BLaER1 treated with 17β-estradiol and CSF1 and Interleukin-3, amounts not matched to agents 10 nM and 100 nM (cell line): ENCODE measurements around the gene HCRTR2.

Source experiments
- H3K27ac ChIP-seq, 11 experiments: shearing (Covaris generic); formaldehyde crosslinking; 2 replicates each; pipeline ENCODE4 v1.8.1; 2022
- H3K27me3 ChIP-seq, 11 experiments: shearing (Covaris generic); formaldehyde crosslinking; 2 replicates each; pipeline ENCODE4 v1.8.1; 2022
- H3K36me3 ChIP-seq, 11 experiments: shearing (Covaris generic); formaldehyde crosslinking; 2 replicates each; pipeline ENCODE4 v1.8.1; 2022
- H3K4me1 ChIP-seq, 10 experiments: shearing (Covaris generic); formaldehyde crosslinking; 2 replicates each; pipeline ENCODE4 v1.8.1; 2022
- H3K4me2 ChIP-seq, 11 experiments: shearing (Covaris generic); formaldehyde crosslinking; 2 replicates each; pipeline ENCODE4 v1.8.1; 2022
- H3K4me3 ChIP-seq, 10 experiments: shearing (Covaris generic); formaldehyde crosslinking; 2 replicates each; pipeline ENCODE4 v1.8.1; 2022
- H3K9ac ChIP-seq, 11 experiments: shearing (Covaris generic); formaldehyde crosslinking; 2 replicates each; pipeline ENCODE4 v1.8.1; 2022
- H3K9me3 ChIP-seq, 11 experiments: shearing (Covaris generic); formaldehyde crosslinking; replicated peaks in 1 of 11; 2 replicates each; pipeline ENCODE4 v1.8.1; 2022
- H4K20me1 ChIP-seq, 11 experiments: shearing (Covaris generic); formaldehyde crosslinking; 2 replicates each; pipeline ENCODE4 v1.8.1; 2022
- Cebpa-rat ChIP-seq, 11 experiments: shearing (Covaris generic); IDR thresholded peaks; 2 replicates each; pipeline ENCODE4 v1.8.1; 2022

Gene HCRTR2

GRCh38 chr6:55299286-55299985, 125.1 kb downstream of the HCRTR2 start:
- no peak overlapping the region for H3K9ac ChIP-seq
- H3K36me3 ChIP-seq = no peaks in the 10 kb centered on the region
- no peak overlapping the region for H3K27ac ChIP-seq
- H3K4me1 ChIP-seq = no peaks in the 10 kb centered on the region
- H3K4me2 ChIP-seq = no peak overlapping the region
- H4K20me1 ChIP-seq = no peaks in the 10 kb centered on the region
- H3K9me3 ChIP-seq = peaks cover 0 to 6% (median 0%) of the 10 kb centered on the region in 11 experiments; a peak in 3 of 22 replicates
- H3K4me3 ChIP-seq = no peak overlapping the region
- no peak for TF ChIP-seq Cebpa-rat (IDR thresholded peaks at IDR 0.05)
- no peaks in the 10 kb centered on the region for H3K27me3 ChIP-seq

DNA sequence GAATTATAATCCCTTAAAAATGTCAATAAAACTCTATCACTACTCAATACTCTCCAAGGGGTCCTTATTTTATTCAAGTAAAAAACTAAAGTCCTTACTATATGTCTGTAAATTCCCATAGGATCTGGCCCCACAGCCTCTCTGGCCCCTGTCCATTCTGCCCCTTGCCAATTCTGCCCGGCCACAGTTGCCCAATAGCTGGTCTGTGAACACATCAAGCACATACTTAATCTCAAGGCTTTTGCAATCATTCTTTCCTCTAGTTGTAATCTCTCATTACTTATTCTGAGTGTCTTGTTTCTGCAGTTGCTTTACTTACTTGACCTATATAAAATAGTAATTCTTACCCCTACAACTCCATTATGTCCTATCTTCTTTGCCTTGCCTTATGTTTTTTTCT, 130.4 kb downstream of the HCRTR2 start:
- H3K27me3 ChIP-seq = no peaks in the 10 kb centered on the region
- TF ChIP-seq Cebpa-rat (IDR thresholded peaks at IDR 0.05) = no peak

DNA sequence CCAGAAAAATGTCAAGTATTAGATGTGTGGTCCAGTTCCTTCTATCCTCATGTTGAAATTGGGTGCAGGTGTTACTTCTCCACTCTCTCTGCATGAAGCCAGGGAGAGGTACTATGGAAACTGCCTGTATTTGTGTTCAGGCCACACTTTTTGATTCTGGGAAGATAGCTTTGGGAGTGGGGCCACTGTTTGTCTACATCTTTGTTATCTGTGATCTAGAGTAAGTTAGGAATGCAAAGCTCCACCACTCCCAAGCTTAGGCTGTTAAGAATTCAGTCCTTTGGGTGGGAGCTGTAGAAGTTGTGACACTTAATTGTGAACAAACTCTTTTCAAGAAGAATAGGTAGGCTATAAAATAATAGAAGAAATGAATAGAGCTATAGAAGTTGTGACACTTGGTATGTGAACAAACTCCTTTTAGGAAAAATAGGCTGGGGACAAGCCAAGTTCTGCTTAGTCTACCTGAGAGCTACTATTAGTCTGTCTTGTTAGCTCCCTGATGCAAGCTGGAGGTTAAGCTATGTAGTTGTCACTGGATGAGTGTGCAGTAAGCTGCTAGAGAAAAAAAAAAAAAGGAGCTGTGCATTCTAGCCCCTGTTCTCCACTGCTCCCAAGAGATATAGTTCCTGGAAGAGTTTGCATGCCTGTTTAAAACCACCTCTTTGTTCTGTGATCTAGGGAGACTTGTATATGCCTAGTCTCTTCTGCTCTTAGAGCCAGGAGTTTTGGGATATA, 145.8 kb downstream of the HCRTR2 start:
- Histone ChIP-seq H3K4me2 (no peak overlapping the region), H3K27ac (no peak overlapping the region), H3K36me3 (no peaks in the 10 kb centered on the region), H4K20me1 (no peaks in the 10 kb centered on the region), H3K9ac (no peak overlapping the region), H3K9me3 (no peaks in the 10 kb centered on the region), H3K27me3 (no peaks in the 10 kb centered on the region), H3K4me3 (no peak overlapping the region), H3K4me1 (no peaks in the 10 kb centered on the region)
- no peak for TF ChIP-seq Cebpa-rat (IDR thresholded peaks at IDR 0.05)

More for the DNA sequence above, 130.4 kb downstream of the HCRTR2 start:
- Histone ChIP-seq H4K20me1 (no peaks in the 10 kb centered on the region), H3K9me3 (no peaks in the 10 kb centered on the region), H3K4me2 (no peak overlapping the region), H3K4me1 (no peaks in the 10 kb centered on the region), H3K9ac (no peak overlapping the region), H3K36me3 (no peaks in the 10 kb centered on the region), H3K27ac (no peak overlapping the region), H3K4me3 (no peak overlapping the region)

DNA sequence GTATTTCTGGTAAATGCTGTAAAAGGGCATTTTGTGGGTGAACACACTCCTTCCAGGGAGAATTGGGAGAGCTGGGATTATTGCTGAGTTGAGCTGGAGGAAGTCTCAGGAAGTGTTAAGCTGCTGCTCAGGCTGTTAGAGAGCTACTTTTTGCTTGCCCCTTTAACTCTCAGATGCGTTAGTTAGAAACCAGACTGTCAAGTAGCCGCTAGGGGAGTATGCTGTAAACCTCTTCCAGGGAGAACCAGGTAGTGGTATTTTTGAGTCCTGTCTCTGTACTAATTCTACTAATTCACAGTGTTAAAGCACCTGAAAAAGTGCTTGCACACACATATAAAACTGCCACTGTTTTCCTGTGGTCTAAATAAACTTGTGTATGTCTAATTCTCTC, 146.4 kb downstream of the HCRTR2 start:
- no peaks in the 10 kb centered on the region for H3K36me3 ChIP-seq
- no peak overlapping the region for H3K4me2 ChIP-seq
- H3K9ac ChIP-seq = no peak overlapping the region
- no peak overlapping the region for H3K27ac ChIP-seq
- H3K4me3 ChIP-seq = no peak overlapping the region
- no peaks in the 10 kb centered on the region for H3K27me3 ChIP-seq
- H3K4me1 ChIP-seq = no peaks in the 10 kb centered on the region
- no peaks in the 10 kb centered on the region for H4K20me1 ChIP-seq
- no peak for TF ChIP-seq Cebpa-rat (IDR thresholded peaks at IDR 0.05)
- H3K9me3 ChIP-seq = no peaks in the 10 kb centered on the region

- Histone ChIP-seq H4K20me1 (no peaks in the 10 kb centered on the region), H3K4me1 (no peaks in the 10 kb centered on the region), H3K27ac (no peak within 1 kb of the TSS), H3K36me3 (no peaks in the 10 kb centered on the region), H3K9ac (no peak within 1 kb of the TSS), H3K4me3 (no peak within 1 kb of the TSS), H3K27me3 (no peaks in the 10 kb centered on the region), H3K9me3 (no peaks in the 10 kb centered on the region), H3K4me2 (no peak within 1 kb of the TSS)
- no peak for TF ChIP-seq Cebpa-rat (IDR thresholded peaks at IDR 0.05)
Measured at GRCh38 chr6:55327169-55327568, 152.9 kb downstream of the HCRTR2 start, which contains the start of gene GFRAL. TSS of gene GFRAL (plus strand) at chr6:55327469. CDS start at chr6:55327555, 86 bp downstream.
